GM21390 (cell line): ENCODE results near the gene DPP4.
"Not testable (repeated sequence)": the region's sequence is repeated elsewhere in the genome, so short reads cannot be mapped to it uniquely, and the experiment has no call there.

Source experiments
- ATAC-seq: cut with Tn5 transposase; IDR thresholded peaks from one replicate; pipeline ENCODE4 v1.9.1; 2021; ENCODE audit not compliant: unreplicated experiment

The DPP4 gene

DNA sequence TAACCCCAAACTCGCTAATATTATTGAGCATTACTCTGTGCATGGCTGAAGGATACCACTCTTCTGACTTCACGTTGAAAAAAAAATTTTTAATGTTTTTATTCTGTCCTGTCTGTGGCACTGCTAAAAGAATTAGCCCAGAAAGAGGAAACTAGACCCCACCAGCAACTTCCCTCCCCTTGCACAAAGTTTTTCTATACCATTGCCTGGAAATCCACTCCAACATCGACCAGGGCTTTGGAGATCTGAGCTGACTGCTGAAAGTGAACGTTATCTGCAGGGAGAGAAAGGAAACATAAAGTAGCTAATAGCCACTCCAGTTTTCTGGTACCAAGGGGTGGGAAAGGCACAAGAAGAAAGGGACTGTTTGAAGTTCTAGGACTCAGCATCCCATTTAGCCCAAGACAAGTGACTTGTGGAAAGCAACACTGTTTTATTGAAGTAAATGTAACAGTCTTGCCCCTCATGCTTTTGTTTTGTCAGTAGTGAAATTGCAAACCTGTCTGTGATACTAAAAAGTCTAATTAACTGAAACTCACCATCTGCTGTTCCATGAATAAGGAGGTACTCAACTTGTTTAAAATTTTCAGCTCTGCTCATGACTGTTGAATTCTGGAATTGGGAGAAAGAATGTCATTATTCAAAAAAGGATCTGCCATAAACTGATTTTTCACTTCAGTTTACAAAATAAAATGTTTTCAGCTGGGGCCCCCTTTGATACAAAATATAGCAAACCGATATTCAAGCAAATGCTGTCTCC, 79.1 kb downstream of the DPP4 start:
- ATAC-seq, result no peak

DNA sequence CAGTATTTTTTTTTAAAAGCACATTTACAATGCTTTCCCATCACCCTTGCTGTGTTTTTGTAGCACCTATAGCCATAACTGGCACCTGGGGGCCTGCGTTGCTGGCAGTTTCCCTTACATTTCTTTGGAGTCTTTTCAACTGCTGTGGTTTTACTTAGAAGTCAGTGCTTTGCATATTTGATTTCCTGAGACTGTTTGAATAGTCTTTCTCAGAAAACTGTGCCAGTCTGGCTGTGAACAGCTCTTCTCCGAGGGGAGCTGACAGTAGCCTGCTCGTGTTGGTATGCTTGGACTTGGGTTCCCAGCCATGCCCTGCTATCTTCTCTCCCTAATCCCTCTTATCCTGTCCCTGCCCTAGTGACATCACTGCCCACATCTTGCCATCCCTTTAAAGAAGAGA, 81.5 kb downstream of the DPP4 start:
- peak; percentile 83 for ATAC-seq

DNA sequence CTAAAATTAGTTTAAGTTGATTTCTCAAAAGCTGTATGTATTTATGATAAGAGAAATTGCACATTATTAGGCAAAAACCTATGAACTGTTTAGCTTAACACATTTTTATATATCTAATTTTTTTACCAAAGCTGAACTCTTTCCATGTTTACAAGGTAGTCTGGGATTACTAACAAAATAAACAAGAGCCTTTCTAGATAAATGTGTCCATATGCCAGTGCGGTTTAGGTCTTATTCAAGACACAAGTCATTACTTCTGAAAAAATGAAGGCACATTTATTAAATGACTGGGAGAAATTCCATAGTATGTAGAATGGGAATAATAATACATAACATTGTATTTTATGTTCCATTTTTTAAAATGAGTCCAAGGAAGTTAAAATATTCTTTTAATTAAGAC, 82.0 kb downstream of the DPP4 start:
- no peak for ATAC-seq

GRCh38 chr2:161990741-161991140, 83.3 kb downstream of the DPP4 start:
- ATAC-seq, result no peak

- no peak for ATAC-seq
These were observed 84.0 kb downstream of the DPP4 start for GRCh38 chr2:161990036-161990435.

DNA sequence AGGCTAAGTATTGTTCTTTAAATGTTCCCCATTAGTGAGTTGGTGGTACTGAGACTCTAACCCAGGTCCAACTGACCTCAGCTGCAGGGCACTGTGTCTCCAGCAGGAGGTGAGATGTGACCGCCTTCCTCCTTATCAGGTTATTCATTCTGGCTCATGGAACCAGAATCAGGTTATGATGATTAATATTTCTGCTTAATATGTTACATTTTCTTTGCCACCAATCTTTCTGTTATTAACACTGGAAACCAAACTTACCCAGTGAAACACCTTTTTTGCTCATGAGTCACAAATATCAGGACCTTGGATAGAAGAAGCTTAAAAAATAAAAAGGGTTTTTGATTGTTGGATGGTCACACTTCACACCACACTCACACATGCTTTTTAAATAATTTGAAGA, 85.4 kb downstream of the DPP4 start:
- ATAC-seq, result no peak

DNA sequence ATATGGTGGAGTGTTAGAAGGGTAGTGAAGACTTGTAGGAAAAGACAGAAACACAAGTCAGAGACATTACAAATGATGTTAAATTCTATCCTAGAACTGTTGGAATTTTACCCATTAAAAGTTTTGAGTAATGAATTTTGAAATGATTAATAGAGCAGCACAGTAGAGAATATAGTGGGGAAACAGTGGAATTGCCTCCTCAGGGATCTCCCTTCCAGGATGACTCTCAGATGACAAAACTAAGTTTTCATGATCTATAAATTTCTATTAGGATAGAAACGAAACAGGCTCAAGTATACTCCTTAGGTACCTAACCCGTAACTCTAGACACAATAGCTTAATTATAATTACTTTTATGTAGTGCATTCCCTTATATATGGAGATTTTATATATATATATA, 86.7 kb downstream of the DPP4 start:
- no peak for ATAC-seq

DNA sequence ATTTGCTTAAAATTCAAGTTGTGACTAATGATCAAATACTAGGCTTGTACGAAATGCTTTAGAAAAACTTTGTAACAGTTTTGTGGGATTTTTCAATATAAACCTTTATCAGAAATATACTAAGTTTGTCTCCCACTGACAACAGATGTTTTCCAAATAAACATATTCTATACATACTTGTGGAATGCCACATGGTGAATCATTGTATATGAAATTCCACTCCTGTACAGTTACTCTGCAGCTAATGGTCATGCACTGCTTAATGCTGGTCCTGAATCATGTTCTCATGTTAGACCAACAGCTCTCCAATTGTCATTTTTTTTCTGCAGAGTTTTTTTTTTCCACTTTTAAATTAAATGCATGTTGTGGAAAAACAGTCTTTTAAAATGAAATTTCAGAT, 90.1 kb downstream of the DPP4 start:
- ATAC-seq, result no peak

- ATAC-seq, result no peak
These were observed 90.7 kb downstream of the DPP4 start for GRCh38 chr2:161983331-161983651.

DNA sequence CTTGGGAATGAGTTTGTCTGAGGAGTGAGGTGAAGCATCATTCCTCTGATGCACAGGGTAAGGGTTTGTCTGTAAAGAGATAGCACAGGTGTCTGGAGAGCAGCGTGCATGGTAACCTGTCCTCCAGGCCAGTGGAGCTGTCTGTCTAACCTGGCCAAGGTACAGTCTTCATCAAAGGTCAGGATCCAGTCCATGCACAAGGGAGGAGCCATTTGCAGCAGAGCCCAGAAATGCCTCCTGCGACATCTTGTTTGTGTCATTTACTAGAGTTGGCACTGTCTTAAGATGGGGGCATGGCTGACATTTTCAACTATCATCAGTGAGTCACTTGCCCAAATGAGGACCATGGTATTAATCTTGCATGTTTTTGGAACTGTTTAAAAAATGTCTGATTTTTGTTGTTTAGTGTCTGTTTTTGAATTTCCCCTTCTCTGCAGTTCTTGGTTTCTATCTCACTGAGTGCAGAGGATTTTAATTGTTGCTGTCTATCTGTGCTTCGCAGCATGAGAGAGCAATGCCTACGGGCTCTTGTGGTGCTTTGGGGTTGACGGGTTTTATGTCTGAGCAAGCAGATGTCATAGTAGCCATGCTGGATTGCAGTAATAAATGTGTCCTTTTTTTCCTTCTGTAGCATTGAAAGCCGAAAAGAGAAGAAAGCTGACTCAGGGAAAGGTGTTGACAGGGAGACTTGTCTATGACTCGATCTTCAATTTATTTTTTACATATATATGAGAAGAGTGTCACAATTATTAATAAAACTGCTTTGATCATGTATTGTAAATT, 91.3 kb downstream of the DPP4 start:
- no peak for ATAC-seq

GRCh38 chr2:161981679-161982250, 92.2 kb downstream of the DPP4 start:
- ATAC-seq, result no peak

GRCh38 chr2:161980976-161981375, 93.0 kb downstream of the DPP4 start:
- no peak for ATAC-seq

DNA sequence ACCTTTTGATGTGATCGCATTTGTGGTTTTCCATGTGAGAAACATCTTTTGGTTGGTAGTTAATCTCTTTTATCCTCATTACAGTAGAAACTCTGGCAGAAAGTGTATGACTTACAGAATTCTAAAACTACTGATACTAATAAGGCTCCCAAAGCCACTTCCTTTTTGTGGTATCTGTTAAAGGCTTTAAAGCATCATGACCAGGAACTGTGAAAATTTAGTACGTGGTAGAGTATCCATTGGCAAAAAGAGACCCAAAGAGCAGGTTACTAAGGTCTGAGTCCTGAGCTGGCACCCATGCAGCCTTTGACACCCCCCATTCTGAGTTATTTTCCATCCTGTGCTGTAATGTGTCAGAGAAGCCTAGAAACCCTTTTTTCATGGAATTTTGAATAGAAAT, 94.5 kb downstream of the DPP4 start:
- no peak for ATAC-seq

DNA sequence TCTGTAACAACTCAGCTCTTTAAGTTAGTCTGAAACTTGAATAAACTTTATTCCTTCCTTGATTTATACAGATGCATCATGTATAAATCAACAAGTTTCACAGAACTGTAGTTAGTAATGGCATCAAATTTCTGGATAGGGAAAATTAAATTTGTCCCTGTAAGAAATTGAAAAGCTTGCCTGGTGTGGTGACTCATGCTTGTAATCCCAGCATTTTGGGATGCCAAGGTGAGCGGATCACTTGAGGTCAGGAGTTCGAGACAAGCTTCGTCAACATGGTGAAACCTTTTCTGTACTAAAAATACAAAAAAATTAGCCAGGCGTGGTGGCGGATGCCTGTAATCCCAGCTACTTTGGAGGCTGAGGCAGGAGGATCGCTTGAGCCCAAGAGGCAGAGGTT, 96.1 kb downstream of the DPP4 start:
- not testable (repeated sequence) for ATAC-seq

DNA sequence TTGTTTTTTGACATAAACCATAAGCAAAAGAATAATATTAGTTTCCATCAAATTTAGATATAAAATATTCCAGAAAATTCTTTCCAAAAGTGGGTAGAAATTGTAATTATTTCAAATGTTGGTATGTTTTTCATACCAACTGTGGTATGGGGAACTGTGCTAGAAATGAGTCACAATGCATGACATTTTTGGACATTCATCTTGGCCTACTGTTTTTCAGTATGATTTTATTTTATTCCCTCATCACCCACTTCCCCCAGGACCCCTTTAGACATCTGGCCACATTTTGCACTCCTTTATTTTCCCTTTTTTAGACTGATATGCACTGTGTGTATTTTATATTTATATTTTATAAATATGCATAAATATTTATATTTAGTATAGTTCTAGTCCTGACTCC, 97.1 kb downstream of the DPP4 start:
- ATAC-seq, result no peak

DNA sequence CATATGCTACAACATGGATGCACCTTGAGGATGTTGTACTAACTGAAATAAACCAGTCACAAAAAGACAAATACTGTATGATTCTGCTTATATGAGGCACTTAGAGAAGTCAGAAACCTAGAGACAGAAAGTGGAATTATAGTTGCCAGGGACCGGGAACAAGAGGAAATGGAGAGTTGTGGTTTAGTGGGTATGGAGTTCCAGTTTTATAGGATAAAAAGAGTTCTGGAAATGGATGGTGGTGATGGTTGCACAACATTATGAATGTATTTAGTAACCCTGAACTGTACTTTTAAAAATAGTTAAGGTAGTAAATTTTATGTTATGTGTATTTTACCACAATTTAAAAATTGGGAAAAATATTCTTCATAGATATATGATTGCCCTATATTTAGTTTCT, 97.7 kb downstream of the DPP4 start:
- ATAC-seq, result no peak

DNA sequence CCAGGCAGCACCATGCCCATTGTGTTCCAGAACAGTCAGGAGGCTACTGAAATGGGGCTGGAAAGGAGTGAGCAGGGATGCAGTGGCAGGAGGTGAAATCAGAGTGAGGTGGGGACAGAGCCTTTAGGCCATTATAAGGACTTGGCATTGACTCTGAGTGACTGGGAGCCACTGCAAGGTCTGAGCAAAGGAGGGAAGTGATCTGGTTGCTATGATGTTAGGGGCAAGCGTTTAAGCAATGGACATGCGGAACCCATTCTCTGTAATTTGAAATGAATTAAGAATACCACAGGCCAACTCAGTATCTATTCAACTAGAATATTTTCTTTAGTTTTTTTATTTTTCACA, 98.2 kb downstream of the DPP4 start:
- no peak for ATAC-seq

GRCh38 chr2:161975062-161975812, 98.8 kb downstream of the DPP4 start:
- ATAC-seq, result no peak

- no peak for ATAC-seq
These were observed 99.6 kb downstream of the DPP4 start for GRCh38 chr2:161974461-161974860.

GRCh38 chr2:161972866-161973265, 101.1 kb downstream of the DPP4 start:
- no peak for ATAC-seq

DNA sequence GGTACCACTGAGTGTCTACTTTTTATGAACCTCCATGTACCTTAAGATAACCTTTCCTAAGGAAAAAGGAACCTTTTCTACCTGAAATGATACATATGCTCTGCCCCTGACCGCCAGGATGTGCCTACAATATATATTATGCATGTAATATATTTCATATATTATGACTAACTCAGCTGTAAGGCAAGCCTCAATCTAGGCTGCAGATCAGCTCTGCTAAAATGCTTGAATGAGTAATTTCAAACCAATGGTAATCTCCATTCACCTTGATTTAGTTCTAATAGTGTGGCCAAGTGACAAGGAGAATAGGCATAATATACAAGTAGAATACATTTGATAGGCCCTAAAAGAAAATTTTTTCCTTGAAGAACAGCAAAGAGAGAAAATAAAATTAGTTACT, 101.8 kb downstream of the DPP4 start:
- no peak for ATAC-seq

- ATAC-seq, result no peak
These were observed 102.5 kb downstream of the DPP4 start for GRCh38 chr2:161971551-161971950.
